GM19324 (cell line): Measurements from ENCODE around the gene CYP20A1.

Experiments
- ATAC-seq: cut with Tn5 transposase; IDR thresholded peaks from one replicate; pipeline ENCODE4 v1.9.1; 2021; ENCODE audit warnings: mild to moderate bottlenecking, moderate library complexity; ENCODE audit not compliant: unreplicated experiment, low FRiP score

The CYP20A1 gene

GRCh38 chr2:203354966-203355365 is 116.1 kb downstream of the CYP20A1 start:
- no peak for ATAC-seq
